NB4 (cell line): ENCODE data around the gene CD101.

ENCODE experiments used
- TF ChIP-seq, protein P1 (sequence below): IDR thresholded peaks from one replicate; pipeline ENCODE4 v1.5.1; 2012; ENCODE audit warnings: low read depth, low read length
- TF ChIP-seq, protein P2 (sequence below): IDR thresholded peaks from 2 replicates; pipeline ENCODE4 v1.6.1; 2011; ENCODE audit warnings: low read depth, low read length

DNA sequence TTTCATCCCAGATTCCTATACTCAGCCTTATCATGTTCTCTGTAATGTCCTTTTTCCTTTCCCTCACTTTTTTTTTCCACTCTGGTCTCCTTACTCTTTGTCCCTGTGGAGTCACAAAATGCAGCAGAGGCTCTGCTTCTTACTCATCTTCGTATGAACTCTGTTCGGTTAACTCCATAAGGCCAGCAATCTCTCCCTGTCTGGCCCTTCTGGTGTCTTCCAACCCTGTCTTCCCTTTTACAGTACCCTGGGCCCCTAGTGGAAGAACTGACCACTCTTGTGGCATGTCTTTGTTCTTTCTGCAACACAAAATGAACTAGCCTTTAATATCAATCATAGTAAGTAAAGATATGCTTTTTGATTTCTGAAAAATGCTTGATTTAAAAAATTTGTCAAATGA lies 7.1 kb downstream of the CD101 start:
- TF ChIP-seq, protein P1, sequence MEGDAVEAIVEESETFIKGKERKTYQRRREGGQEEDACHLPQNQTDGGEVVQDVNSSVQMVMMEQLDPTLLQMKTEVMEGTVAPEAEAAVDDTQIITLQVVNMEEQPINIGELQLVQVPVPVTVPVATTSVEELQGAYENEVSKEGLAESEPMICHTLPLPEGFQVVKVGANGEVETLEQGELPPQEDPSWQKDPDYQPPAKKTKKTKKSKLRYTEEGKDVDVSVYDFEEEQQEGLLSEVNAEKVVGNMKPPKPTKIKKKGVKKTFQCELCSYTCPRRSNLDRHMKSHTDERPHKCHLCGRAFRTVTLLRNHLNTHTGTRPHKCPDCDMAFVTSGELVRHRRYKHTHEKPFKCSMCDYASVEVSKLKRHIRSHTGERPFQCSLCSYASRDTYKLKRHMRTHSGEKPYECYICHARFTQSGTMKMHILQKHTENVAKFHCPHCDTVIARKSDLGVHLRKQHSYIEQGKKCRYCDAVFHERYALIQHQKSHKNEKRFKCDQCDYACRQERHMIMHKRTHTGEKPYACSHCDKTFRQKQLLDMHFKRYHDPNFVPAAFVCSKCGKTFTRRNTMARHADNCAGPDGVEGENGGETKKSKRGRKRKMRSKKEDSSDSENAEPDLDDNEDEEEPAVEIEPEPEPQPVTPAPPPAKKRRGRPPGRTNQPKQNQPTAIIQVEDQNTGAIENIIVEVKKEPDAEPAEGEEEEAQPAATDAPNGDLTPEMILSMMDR, result no peak
- TF ChIP-seq, protein P2, sequence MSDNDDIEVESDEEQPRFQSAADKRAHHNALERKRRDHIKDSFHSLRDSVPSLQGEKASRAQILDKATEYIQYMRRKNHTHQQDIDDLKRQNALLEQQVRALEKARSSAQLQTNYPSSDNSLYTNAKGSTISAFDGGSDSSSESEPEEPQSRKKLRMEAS, result no peak
